GM19438 (cell line): Measurements from ENCODE around the gene KRTAP9-7.
"Not testable (repeated sequence)": the region's sequence is repeated elsewhere in the genome, so short reads cannot be mapped to it uniquely, and the experiment has no call there.

ENCODE experiments used
- ATAC-seq: cut with Tn5 transposase; IDR thresholded peaks from one replicate; pipeline ENCODE4 v1.9.1; 2021; ENCODE audit warnings: low read depth; ENCODE audit not compliant: unreplicated experiment

The KRTAP9-7 gene

DNA sequence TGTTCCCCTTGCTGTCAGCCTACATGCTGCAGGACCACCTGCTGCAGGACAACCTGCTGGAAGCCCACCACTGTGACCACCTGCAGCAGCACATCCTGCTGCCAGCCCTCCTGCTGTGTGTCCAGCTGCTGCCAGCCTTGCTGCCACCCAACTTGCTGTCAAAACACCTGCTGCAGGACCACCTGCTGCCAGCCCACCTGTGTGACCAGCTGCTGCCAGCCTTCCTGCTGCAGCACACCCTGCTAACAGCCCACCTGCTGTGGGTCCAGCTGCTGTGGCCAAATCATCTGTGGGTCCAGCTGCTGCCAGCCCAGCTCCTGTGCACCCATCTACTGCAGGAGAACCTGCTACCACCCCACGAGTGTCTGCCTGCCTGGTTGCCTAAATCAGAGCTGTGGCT is 4.2 kb upstream of the KRTAP9-7 start:
- ATAC-seq = not testable (repeated sequence)

DNA sequence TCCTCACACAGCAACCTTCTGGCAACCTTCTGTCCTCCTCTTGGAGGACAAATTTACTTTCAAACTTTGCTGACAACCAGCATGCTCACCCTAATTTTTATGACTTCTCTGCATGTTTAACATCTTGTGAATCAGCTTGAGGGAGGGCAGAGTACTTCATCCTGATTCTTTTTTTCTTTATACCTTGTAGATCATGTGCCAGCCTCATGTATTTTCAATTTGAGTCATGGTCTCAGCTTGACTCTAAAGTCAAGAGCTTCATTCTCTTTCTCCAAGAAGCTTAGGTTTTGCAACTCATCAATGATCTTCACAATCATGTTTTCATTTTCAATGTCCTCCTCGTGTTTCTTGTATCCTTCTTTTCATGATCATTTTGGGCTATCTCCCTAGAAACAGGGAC is 3.6 kb upstream of the KRTAP9-7 start:
- no peak for ATAC-seq

DNA sequence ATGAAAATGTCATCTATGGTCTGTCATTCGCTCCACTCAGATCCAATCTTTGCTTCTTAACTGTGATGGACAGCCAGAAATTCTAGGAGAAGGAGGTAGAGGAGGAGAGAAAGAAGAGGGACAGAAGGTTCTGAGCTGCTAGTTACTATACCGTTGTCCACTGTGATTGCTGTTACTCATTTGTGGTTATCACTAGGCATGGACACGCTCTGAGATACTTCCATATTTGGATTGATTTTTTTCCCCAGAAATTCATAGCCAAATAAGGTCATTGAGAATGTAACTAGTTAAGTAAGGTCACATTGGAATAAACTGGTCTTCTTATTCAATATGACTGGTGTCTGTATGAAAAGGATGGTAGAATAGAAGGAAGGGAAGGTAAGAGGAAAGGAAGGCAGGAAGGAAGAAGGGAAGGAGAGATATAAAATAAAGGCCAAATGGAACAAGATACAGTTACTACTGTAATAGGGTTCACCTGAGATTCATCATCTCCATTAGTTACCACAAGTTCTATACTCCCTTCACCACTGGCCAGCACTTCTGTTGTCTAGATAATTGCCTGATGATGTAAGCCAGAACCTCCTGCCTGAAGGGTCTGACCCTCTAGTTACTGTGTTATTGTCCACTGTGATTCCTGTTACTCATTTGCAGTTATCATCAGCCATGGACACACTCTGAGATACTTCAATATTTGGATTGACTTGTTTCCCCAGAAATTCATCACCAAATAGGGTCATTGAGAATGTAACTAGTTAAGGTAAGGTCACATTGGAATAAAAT is 2.9 kb downstream of the KRTAP9-7 start:
- no peak for ATAC-seq

DNA sequence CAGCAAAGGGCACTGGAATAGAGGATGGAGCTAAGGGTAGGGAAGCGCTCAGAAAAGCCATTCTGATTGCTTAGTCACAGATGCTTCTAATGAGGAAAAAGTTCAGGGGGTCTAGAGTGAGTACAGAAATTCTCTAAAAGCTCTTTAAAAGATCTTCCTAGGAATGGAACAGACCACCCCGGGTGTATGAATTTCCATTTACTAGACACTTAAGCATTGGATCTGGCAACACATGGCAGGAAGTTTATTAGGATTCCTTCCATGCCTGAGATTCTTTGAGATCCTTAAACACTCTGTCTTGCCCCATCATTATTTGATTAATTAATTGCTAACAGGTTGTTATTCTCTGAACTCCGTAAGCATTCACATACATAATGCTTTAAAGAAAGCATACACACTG is 8.5 kb downstream of the KRTAP9-7 start:
- no peak for ATAC-seq

DNA sequence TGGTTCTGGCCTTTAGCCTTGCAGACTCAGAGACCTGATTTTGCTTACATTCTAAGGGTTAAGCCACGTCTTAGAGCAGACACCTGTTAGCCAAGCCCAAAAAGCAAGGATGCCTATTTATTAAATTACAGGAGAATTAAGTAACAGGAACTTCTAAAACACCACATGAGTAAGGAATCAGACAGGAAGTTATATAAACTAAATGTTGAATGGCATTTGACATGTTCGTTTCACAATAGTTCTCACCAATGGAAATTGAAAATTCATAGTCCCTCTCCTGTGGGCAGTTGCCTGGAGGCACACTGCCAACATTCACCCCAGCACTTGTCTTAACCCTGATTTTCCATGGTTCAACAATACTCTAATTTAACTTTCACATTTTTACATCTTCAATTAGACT is 9.0 kb downstream of the KRTAP9-7 start:
- ATAC-seq = no peak

GRCh38 chr17:41287050-41287449 is 11.6 kb downstream of the KRTAP9-7 start:
- ATAC-seq = no peak

- no peak for ATAC-seq
These were observed 18.5 kb downstream of the KRTAP9-7 start for GRCh38 chr17:41294016-41294415.

- no peak for ATAC-seq
These were observed 21.3 kb downstream of the KRTAP9-7 start for GRCh38 chr17:41296846-41297245.

DNA sequence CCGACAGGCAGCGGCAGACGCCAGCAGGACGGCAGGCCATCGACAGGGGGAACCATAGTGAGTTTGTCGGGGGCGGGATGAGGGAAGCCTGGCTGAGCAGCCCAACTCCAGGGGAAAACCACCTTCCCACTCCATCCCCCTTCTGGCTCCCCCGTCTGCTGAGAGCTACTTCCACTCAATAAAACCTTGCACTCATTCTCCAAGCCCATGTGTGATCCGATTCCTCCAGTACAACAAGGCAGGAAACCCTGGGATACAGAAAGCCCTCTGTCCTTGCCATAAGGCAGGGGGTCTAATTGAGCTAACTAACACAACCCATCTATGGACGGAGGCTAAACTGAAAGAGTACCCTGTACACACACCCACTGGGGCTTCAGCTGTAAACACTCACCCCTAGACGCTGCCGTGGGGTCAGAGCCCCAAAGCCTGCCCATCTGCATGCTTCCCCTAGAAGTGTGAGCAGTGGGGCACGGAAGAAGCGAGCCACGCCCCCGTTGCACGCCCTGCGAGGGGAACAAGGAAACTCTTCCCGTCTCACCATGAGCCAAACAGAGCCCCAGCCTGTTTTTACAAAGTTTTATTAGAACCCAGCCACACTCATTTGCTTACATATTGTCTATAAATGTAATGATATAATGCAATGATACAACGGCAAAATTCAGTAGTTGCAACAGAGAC is 23.1 kb downstream of the KRTAP9-7 start:
- no peak for ATAC-seq

DNA sequence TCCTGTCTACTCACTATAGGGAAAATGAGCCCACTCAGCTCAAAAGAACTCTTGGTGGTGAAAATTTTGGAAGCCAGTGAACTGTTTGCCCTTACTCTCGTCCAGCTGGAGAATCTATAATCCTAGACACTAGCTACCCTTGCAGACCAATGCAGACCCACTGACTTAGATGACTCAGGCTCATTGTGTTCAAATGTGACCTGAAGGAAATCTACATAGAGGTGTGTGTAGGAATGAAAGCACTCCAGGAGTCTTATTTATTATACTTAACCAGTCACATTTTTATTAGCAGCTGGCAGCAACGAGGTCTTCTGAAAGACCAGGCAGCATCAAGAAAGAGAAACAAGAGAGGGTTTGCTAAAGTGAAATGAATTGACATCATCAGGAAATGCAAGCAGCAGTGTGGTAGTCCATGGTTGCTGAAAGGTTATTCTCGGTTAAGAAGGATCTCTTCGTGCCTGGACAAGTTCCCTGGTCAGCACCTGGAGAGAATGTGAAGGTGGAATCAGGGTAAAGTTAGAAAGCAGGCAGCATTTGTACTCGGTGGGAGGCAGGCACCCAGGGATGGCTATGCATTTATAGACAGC is 25.8 kb downstream of the KRTAP9-7 start:
- ATAC-seq = no peak

DNA sequence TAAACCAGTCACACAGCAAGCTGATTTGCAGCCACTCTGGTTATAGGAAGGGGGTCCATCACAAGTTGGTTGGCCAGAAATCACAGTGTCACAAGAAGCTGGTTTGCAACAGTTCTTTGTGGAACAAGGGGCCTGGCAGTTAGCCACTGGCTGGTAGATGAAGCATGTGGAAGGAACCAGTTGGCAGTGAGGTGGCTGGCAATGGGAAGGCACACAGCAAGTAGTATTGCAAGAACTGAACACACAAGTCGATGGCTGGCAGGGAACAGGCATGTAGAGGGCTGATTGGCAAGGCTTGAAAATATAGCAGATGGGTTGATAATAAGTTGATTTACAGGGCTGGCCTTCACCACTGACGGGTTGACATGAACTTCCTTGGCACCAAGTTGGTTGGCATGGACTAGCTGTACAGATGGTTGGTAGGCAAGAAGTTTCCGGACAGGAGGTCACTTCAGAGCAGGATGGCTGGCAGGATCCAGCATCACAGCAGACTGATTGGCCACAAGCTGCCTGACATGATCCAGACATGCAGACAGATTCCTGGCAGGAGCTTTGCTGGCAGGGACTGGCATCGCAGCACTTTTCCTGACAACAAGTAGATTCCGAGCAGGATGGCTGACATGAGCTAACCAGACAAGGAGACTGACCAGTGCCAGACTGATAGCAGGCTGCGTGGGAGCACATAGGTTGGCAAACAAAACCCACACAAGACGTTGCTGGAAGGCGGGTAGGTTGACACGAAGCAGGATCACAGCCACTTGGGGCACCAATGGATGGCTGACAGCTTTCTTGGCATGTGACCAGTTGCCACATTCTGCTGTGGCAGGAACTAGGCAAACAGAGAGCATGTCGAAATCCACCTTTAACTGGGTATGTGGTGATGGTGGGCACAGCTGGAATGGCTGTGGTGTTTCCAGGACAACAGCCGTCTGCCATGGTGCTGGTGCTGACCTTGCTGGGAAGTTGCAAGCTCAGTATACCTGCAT is 26.7 kb downstream of the KRTAP9-7 start, which contains the start of gene KRTAP29-1:
Gene KRTAP29-1, minus strand, starts transcription at position 936 of the 986 bp plus-strand sequence. Its CDS starts 0 bp downstream, at position 936.
- no peak for ATAC-seq

GRCh38 chr17:41302981-41303380 is 27.5 kb downstream of the KRTAP9-7 start:
- ATAC-seq = no peak

DNA sequence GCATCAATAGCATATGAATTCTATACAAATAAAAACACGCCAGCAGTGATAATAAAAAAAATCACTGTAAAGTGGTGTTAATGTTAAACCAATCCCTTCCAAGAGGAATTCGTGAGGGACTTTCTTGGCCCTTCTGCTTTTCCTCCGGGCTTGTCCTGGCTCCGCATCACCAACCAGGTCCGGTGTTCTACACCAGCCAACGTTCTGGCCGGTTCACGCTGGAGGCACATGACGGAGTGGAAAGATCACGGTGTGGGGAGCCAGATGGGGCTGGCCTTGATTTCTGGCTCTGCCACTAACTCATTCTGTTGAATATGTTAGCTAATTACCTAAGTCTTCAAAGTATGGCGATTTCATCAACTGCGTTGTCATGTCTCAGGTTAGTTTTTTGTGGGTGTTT is 28.6 kb downstream of the KRTAP9-7 start:
- ATAC-seq = no peak

DNA sequence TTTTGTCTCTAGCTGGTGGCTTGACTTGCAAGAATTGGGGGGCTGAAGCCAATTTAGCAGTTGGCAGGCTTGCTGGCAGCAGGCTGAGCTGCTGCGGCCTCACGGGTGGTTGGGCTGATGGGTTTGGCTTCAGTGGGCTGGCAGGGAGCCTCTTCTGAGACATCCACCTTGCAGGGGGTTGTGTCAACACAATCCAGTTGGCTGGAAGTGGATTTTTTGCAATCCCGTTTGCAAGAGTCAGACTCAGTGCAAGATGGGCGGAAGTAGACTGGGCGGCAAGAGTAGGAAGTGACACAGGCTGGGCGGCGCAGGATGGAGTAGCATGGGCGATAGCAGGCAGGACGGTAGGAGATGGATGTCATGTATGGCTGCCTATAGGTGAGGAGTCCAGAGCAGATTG is 32.1 kb downstream of the KRTAP9-7 start:
- ATAC-seq = no peak

- ATAC-seq = no peak
These were observed 32.9 kb downstream of the KRTAP9-7 start for GRCh38 chr17:41308251-41308917.

DNA sequence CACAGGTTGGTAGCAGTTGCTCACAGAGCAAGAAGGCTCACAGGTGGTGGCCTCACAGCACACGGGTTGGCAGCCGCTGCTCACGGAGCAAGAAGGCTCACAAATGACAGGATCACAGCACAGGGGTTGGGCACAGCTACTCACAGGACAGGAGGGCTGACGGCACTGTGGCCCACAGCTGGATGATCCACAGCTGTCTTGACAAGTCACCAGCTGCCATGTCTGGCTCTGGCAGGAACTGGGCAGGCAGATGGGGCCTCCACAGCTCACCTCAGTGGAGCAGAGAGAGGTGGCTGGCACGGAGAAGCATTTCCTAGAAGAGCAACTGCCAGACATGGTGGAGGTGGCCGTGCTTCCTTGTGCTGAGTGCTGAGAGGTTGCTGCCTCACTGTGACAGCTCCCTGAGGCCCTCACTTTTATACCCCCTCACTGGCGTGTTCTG is 33.4 kb downstream of the KRTAP9-7 start, which contains the start of gene KRTAP16-1:
Gene KRTAP16-1, minus strand, starts transcription at position 392 of the 442 bp plus-strand sequence. Its CDS starts 56 bp downstream, at position 336.
- ATAC-seq = no peak

GRCh38 chr17:41311111-41311510 is 35.6 kb downstream of the KRTAP9-7 start:
- no peak for ATAC-seq

GRCh38 chr17:41315204-41315794 is 39.8 kb downstream of the KRTAP9-7 start, which contains the start of gene KRTAP17-1:
Gene KRTAP17-1 (minus strand): TSS chr17:41315710. CDS start chr17:41315650, 60 bp downstream.
- no peak for ATAC-seq

DNA sequence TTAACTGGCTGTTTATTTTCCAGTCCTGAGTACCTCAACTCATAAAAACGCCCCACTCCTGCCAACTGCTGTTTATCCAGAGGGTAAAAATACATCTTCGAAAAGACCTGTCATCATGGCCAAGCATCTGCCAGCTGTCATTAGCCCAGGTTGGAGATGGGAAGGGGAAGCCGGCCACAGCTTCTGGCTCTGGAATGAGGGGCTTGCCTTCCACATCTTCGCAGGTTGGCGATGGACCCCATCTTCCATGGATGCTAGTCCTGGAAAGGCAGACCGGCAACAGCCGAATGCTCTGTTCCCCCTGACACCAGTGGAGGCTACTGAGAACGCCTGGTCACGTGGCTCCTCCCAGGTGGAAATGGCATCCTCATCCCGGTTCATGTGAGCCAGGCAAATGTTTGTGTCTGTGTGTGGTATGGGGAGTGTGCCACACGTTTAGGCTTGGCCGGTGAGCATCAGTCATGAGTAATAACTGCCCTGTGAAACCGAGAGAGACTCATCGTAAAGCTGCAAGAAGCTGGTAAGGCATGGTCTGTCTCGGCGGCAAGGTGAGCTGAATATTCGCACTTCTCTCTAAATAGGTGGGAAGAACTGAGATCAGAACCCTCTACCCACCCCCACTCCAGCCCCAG is 40.4 kb downstream of the KRTAP9-7 start:
- no peak for ATAC-seq
